HepG2 (cell line): ENCODE results near the gene MAPK4. TPM values are rescaled to one million over a fixed set of nuclear protein-coding genes. Genes with fewer than 3 reads are reported as not detected.

Experiments used
- ATAC-seq: fragments of 200-7000 bp; cut with Tn5 transposase; 3 replicates; pipeline ENCODE4 v1.9.1; 2020; ENCODE audit warnings: mild to moderate bottlenecking, moderate library complexity
- BruUV-seq: library from RNA; stranded (reverse); fragments of 400-500 nt; replicated peaks from 2 replicates; lab custom pipeline; 2021; lab: Mats Ljungman, UMichigan
- CTCF ChIA-PET: fragments of 300-600 bp; formaldehyde crosslinking; extraction: SDS; loops from one replicate; lab custom pipeline; 2021; ENCODE audit warnings: low total read pairs, inconsistent platforms, low intra/inter-chr PET ratio; lab: Yijun Ruan, JAX
- POLR2A ChIA-PET: fragments of 350-600 bp; sonication (Branson Sonifier 250); formaldehyde crosslinking; loops from one replicate; lab custom pipeline; 2020; ENCODE audit warnings: antibody characterized with exemption, inconsistent platforms; lab: Yijun Ruan, JAX
- DNase-seq: peaks from one replicate; pipeline ENCODE4 v3.0.0-alpha.2; 2015; ENCODE audit warnings: low spot score
- FAIRE-seq: peaks from 3 replicates; lab custom pipeline; 2011; peaks lifted over from hg19 to GRCh38; lab: Jason Lieb, UNC
- H2AFZ ChIP-seq: one replicate; pipeline ENCODE4 v1.6.1; 2011; ENCODE audit warnings: low read length, inconsistent platforms
- H3K27ac ChIP-seq: fragments of 300-600 bp; 3 replicates; pipeline ENCODE4 v1.8.0; 2011; ENCODE audit warnings: mixed run types, mild to moderate bottlenecking, mixed read lengths, low read length, inconsistent platforms; ENCODE audit not compliant: insufficient read depth; ENCODE audit errors: extremely low read length
- H3K27me3 ChIP-seq, 2 experiments: fragments of 200-600 bp in 1 of 2; 2 replicates in 1 of 2; 3 replicates in 1 of 2; pipeline versions ENCODE4 v1.6.0 to v1.8.0; 2011; ENCODE audit warnings: low read length in 2 of 2, mild to moderate bottlenecking in 2 of 2, moderate library complexity in 2 of 2, inconsistent platforms in 1 of 2; ENCODE audit not compliant: insufficient read depth in 2 of 2, control insufficient read depth in 1 of 2
- H3K36me3 ChIP-seq, 2 experiments: fragments of 200-600 bp in 1 of 2; replicated peaks in 1 of 2; 2 replicates in 1 of 2; 3 replicates in 1 of 2; pipeline versions ENCODE4 v1.5.1 to v1.8.0; 2011; ENCODE audit warnings: low read length in 2 of 2, inconsistent platforms in 1 of 2; ENCODE audit not compliant: insufficient read depth in 2 of 2, control insufficient read depth in 1 of 2
- H3K4me1 ChIP-seq: 2 replicates; pipeline ENCODE4 v1.5.1; 2012; ENCODE audit warnings: low read length, inconsistent platforms; ENCODE audit not compliant: insufficient read depth
- H3K4me2 ChIP-seq: 2 replicates; pipeline ENCODE4 v1.6.0; 2011; ENCODE audit warnings: low read depth, low read length, inconsistent platforms
- H3K4me3 ChIP-seq, 3 experiments: fragments of 200-600 bp in 1 of 3; sonication (generic), shearing (Covaris generic) in 1 of 3; replicated peaks in 1 of 3; 2 replicates each; pipeline ENCODE4 v1.5.1; 2011 to 2016; ENCODE audit warnings: low read length in 3 of 3, inconsistent platforms in 2 of 3, low read depth in 2 of 3, mild to moderate bottlenecking in 2 of 3, control low read depth in 1 of 3, mixed read lengths in 1 of 3; ENCODE audit not compliant: insufficient read depth in 1 of 3
- H3K79me2 ChIP-seq: one replicate; pipeline ENCODE4 v1.6.1; 2011; ENCODE audit warnings: low read length, inconsistent platforms; ENCODE audit not compliant: insufficient read depth
- H3K9ac ChIP-seq: 2 replicates; pipeline ENCODE4 v1.6.0; 2011; ENCODE audit warnings: mild to moderate bottlenecking, low read depth, low read length, inconsistent platforms; ENCODE audit not compliant: insufficient read depth
- H3K9me3 ChIP-seq: 2 replicates; pipeline ENCODE4 v1.5.1; 2012; ENCODE audit warnings: mild to moderate bottlenecking, low read length
- H4K20me1 ChIP-seq: 2 replicates; pipeline ENCODE4 v1.6.0; 2011; ENCODE audit warnings: inconsistent platforms, mild to moderate bottlenecking, low read length, moderate library complexity; ENCODE audit not compliant: insufficient read depth
- ATF7-NPFF ChIP-seq: sonication (generic); formaldehyde crosslinking; IDR thresholded peaks from 2 replicates; pipeline ENCODE4 v1.8.1; 2023; ENCODE audit warnings: mild to moderate bottlenecking, low read depth, missing genetic modification reagents, moderate library complexity
- CREB1 ChIP-seq, 2 experiments: fragments of 450-650 bp in 1 of 2; IDR thresholded peaks; 2 replicates each; pipeline ENCODE4 v1.6.1; 2016 to 2017; ENCODE audit warnings: control low read depth in 1 of 2, mild to moderate bottlenecking in 1 of 2, missing compliant biosample characterization in 1 of 2, missing genetic modification characterization in 1 of 2
- EP300 ChIP-seq, 3 experiments: sonication (generic) in 1 of 3; formaldehyde crosslinking in 1 of 3; IDR thresholded peaks; 2 replicates each; pipeline versions ENCODE4 v1.5.1 to v1.6.1; 2011 to 2020; ENCODE audit warnings: low read depth in 2 of 3, low read length in 2 of 3, borderline replicate concordance in 1 of 3, improper control_type of control experiment in 1 of 3, mild to moderate bottlenecking in 1 of 3, missing genetic modification reagents in 1 of 3, moderate library complexity in 1 of 3
- HCFC1 ChIP-seq: fragments of 150-350 bp; IDR thresholded peaks from 2 replicates; pipeline ENCODE4 v1.6.1; 2014; ENCODE audit warnings: low read depth, low read length
- HMG20B ChIP-seq: conservative IDR thresholded peaks from 2 replicates; pipeline ENCODE4 v1.6.1; 2016; ENCODE audit warnings: missing genetic modification reagents, missing compliant biosample characterization
- MAFK ChIP-seq, 2 experiments: IDR thresholded peaks in 1 of 2; conservative IDR thresholded peaks in 1 of 2; 2 replicates each; pipeline ENCODE4 v1.6.1; 2011; ENCODE audit warnings: improper control_type of control experiment in 2 of 2, low read length in 2 of 2
- MATR3 ChIP-seq: sonication (generic); formaldehyde crosslinking; IDR thresholded peaks from 2 replicates; pipeline ENCODE4 v1.4.0; 2020; ENCODE audit warnings: missing genetic modification reagents
- POLR2A ChIP-seq, 2 experiments: IDR thresholded peaks; 2 replicates each; pipeline ENCODE4 v1.6.1; 2011; ENCODE audit warnings: low read depth in 2 of 2, low read length in 2 of 2, mild to moderate bottlenecking in 1 of 2, moderate library complexity in 1 of 2; ENCODE audit not compliant: insufficient read depth in 1 of 2
- SPEN ChIP-seq: sonication (generic); formaldehyde crosslinking; IDR thresholded peaks from 2 replicates; pipeline ENCODE4 v1.5.1; 2020; ENCODE audit warnings: low read depth, mild to moderate bottlenecking, missing genetic modification reagents
- WGBS: methylation state at CpG from one replicate; pipeline ENCODE4 v1.1.6; 2017; ENCODE audit warnings: low lambda C conversion rate; 5-methylcytosine and 5-hydroxymethylcytosine counted together
- in situ Hi-C: cut with HindIII; loops from 2 replicates; pipeline ENCODE4 v1.10.0; 2017; ENCODE audit warnings: low pct_unique_long_range_greater_than_20kb; ENCODE audit not compliant: extremely low pct_ligation_motif_present
- intact Hi-C: fragments of 100-400 bp; cut with micrococcal nuclease; formaldehyde crosslinking; loops from one replicate; pipeline ENCODE4 v1.10.0; 2022; ENCODE audit not compliant: unreplicated experiment
- polyA plus RNA-seq, 8 experiments: library from polyadenylated mRNA; depleted of rRNA in 3 of 8; stranded (reverse) in 7 of 8; unstranded in 1 of 8; fragments of >200 nt; fragmentation: Illumina TruSeq in 4 of 8; extraction: Trizol in 4 of 8; gene quantifications; 2 replicates each; pipeline versions ENCODE4 v1.2.1 to v1.2.3, GENCODE V29; 2011 to 2016; ENCODE audit warnings: low read depth in 4 of 8, missing spikeins in 1 of 8, mixed read lengths in 1 of 8; ENCODE audit not compliant: insufficient read depth in 1 of 8
- total RNA-seq, 5 experiments: library from RNA; depleted of rRNA; stranded (reverse); fragments of >200 nt; fragmentation: Illumina TruSeq; extraction: Trizol; gene quantifications; 2 replicates each; pipeline ENCODE4 v1.2.3, GENCODE V29; 2016; ENCODE audit warnings: low read depth in 1 of 5
- TF ChIP-seq, protein P1 (sequence below): IDR thresholded peaks from 2 replicates; pipeline ENCODE4 v1.6.1; 2016; ENCODE audit warnings: missing compliant biosample characterization, missing genetic modification reagents, borderline replicate concordance
- TF ChIP-seq, protein P2 (sequence below): sonication (generic); formaldehyde crosslinking; IDR thresholded peaks from 2 replicates; pipeline ENCODE4 v1.5.1; 2020; ENCODE audit warnings: missing genetic modification reagents, mild to moderate bottlenecking, borderline replicate concordance
- TF ChIP-seq, protein P3 (sequence below): sonication (generic); formaldehyde crosslinking; IDR thresholded peaks from 2 replicates; pipeline ENCODE4 v1.9.0; 2021; ENCODE audit warnings: missing genetic modification reagents, borderline replicate concordance

The MAPK4 gene
- total and polyA plus RNA-seq, 2 of the 13 experiments (the other 11 are each of a cell fraction or from before 2014, with no cell fraction given) = not detected

DNA sequence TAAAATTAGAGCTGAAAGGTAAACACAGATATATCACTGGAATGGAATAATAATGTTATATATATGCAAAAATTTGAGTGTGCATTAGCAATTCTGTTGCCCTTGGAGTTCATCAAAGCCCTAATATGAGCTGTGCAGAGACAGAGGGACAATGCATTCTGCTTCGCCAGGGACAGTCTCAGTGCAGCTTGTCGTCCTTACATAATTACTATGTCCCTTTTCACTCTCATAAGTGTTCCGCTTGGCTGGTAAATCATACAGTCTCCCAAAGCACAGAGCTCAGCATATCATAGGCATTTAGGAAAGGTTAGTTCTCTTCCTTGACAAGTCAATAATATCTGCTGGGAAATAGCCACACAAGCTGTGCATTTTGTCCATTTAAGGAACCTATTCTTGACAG lies 30.7 kb downstream of the MAPK4 start:
- Histone ChIP-seq H3K9ac (no peak overlapping the region), H4K20me1 (no peaks in the 10 kb centered on the region), H3K79me2 (no peaks in the 10 kb centered on the region), H3K27me3 (no peaks in the 10 kb centered on the region), H2AFZ (no peak overlapping the region), H3K4me1 (no peaks in the 10 kb centered on the region), H3K4me2 (no peak overlapping the region), H3K9me3 (no peaks in the 10 kb centered on the region; the same call in 1 of the 2 replicates), H3K4me3 (no peak overlapping the region), H3K36me3 (no peaks in the 10 kb centered on the region), H3K27ac (no peak overlapping the region)
- FAIRE-seq = no peak
- ATAC-seq = no peak
- intact Hi-C loops = no loop called here
- ChIA-PET CTCF (no interaction called here), POLR2A (no interaction called here)
- no peak for DNase-seq
- TF ChIP-seq EP300 (IDR thresholded peaks at IDR 0.05; ENCODE audit: low read depth in 2 of 2, low read length in 2 of 2) (no peak), EP300 (CRISPR knock-in tag; IDR thresholded peaks at IDR 0.05; ENCODE audit: borderline replicate concordance) (no peak), MAFK (conservative IDR thresholded peaks at IDR 0.05 in 1 of 2, IDR thresholded peaks at IDR 0.05 in 1 of 2; ENCODE audit: low read length in 2 of 2) (no peak), POLR2A (IDR thresholded peaks at IDR 0.05; ENCODE audit: insufficient read depth in 1 of 2, low read depth in 2 of 2, low read length in 2 of 2) (no peak), HCFC1 (no peak), CREB1 (IDR thresholded peaks at IDR 0.05) (no peak), CREB1 (CRISPR knock-in tag; IDR thresholded peaks at IDR 0.05) (no peak), MATR3 (CRISPR knock-in tag) (no peak), ATF7-NPFF (no peak), SPEN (no peak), HMG20B (CRISPR knock-in tag) (no peak)
- TF ChIP-seq, protein P1, sequence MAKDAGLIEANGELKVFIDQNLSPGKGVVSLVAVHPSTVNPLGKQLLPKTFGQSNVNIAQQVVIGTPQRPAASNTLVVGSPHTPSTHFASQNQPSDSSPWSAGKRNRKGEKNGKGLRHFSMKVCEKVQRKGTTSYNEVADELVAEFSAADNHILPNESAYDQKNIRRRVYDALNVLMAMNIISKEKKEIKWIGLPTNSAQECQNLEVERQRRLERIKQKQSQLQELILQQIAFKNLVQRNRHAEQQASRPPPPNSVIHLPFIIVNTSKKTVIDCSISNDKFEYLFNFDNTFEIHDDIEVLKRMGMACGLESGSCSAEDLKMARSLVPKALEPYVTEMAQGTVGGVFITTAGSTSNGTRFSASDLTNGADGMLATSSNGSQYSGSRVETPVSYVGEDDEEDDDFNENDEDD (CRISPR knock-in tag) = no peak
- TF ChIP-seq, protein P2, sequence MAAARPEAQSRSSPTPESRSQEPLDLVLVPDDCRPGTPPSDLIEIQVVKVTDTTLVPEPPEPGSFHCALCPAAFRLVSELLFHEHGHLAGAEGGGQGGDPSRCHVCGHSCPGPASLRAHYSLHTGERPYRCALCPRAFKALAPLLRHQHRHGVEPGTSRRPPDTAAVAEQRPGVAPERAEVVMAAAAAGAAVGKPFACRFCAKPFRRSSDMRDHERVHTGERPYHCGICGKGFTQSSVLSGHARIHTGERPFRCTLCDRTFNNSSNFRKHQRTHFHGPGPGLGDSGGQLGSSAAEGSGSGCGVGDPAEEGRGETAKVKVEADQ = no peak
- TF ChIP-seq, protein P3, sequence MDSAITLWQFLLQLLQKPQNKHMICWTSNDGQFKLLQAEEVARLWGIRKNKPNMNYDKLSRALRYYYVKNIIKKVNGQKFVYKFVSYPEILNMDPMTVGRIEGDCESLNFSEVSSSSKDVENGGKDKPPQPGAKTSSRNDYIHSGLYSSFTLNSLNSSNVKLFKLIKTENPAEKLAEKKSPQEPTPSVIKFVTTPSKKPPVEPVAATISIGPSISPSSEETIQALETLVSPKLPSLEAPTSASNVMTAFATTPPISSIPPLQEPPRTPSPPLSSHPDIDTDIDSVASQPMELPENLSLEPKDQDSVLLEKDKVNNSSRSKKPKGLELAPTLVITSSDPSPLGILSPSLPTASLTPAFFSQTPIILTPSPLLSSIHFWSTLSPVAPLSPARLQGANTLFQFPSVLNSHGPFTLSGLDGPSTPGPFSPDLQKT (CRISPR knock-in tag) = no peak
- BruUV-seq = no TSS peak
- in situ Hi-C loops = no loop called here
- 71% methylated on average over 3 of the region's 3 CpGs for WGBS
